ENCODE results near the gene PSMD3.

DNA sequence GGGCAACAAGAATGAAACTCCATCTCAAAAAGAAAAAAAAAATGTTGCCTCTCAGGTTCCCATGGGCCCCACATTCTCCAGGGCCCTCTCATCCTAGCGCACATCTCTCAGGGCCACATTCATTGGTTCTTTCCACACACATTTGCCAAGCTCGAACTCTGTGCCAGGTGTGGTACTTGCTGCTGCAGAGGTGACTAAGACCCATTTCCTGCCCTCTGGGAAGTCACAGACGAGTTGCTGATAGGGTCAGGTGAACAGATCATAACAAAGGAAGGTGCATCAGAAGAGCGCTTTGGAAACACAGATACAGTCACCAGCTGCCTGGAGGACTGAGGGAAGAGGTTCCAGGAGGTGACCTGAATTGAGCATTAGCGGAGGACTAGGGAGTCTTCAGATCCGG lies 16.8 kb upstream of the PSMD3 start:
- TF ChIP-seq, protein P1, sequence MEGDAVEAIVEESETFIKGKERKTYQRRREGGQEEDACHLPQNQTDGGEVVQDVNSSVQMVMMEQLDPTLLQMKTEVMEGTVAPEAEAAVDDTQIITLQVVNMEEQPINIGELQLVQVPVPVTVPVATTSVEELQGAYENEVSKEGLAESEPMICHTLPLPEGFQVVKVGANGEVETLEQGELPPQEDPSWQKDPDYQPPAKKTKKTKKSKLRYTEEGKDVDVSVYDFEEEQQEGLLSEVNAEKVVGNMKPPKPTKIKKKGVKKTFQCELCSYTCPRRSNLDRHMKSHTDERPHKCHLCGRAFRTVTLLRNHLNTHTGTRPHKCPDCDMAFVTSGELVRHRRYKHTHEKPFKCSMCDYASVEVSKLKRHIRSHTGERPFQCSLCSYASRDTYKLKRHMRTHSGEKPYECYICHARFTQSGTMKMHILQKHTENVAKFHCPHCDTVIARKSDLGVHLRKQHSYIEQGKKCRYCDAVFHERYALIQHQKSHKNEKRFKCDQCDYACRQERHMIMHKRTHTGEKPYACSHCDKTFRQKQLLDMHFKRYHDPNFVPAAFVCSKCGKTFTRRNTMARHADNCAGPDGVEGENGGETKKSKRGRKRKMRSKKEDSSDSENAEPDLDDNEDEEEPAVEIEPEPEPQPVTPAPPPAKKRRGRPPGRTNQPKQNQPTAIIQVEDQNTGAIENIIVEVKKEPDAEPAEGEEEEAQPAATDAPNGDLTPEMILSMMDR (IDR thresholded peaks at IDR 0.05): no peak
- TF ChIP-seq POLR2A (IDR thresholded peaks at IDR 0.05): no peak
